Testis (tissue), 2 donors: ENCODE results near the gene MROH7.

Experiments used
- CTCF ChIP-seq, 3 experiments: fragments of 450-650 bp in 2 of 3; fragments of 200-600 bp in 1 of 3; sonication (generic) in 1 of 3; IDR thresholded peaks; one replicate each; pipeline ENCODE4 v1.5.1; 2016 to 2019; ENCODE audit warnings: antibody characterized with exemption in 3 of 3, mild to moderate bottlenecking in 2 of 3, moderate library complexity in 1 of 3
- POLR2A ChIP-seq: fragments of 450-650 bp; IDR thresholded peaks from one replicate; pipeline ENCODE4 v1.6.1; 2017; ENCODE audit warnings: antibody characterized with exemption, mild to moderate bottlenecking, moderate library complexity

GRCh38 chr1:54728027-54728426, 86.4 kb downstream of the MROH7 start:
- TF ChIP-seq CTCF (IDR thresholded peaks at IDR 0.05) (no peak), POLR2A (no peak)
